HepG2 (cell line): ENCODE data around the gene CKLF. TPM values are rescaled to one million over a fixed set of nuclear protein-coding genes. Genes with fewer than 3 reads are reported as not detected.
A peak's percentile ranks its signal among the peaks of the same experiment; 100 is the strongest.

ENCODE experiments used
- ATF6 ChIP-seq: sonication (generic); formaldehyde crosslinking; conservative IDR thresholded peaks from 2 replicates; pipeline ENCODE4 v1.4.0; 2020; ENCODE audit warnings: missing genetic modification reagents
- EEA1 ChIP-seq: sonication (generic); formaldehyde crosslinking; IDR thresholded peaks from 2 replicates; pipeline ENCODE4 v1.5.1; 2020; ENCODE audit warnings: mild to moderate bottlenecking, missing genetic modification reagents, borderline replicate concordance
- GABPB1 ChIP-seq: IDR thresholded peaks from 2 replicates; pipeline ENCODE4 v1.6.1; 2016; ENCODE audit warnings: mild to moderate bottlenecking, missing genetic modification reagents, moderate library complexity, missing compliant biosample characterization
- GLMP ChIP-seq: sonication (generic); formaldehyde crosslinking; IDR thresholded peaks from 2 replicates; pipeline ENCODE4 v1.9.0; 2021; ENCODE audit warnings: missing genetic modification reagents, mild to moderate bottlenecking, borderline replicate concordance
- JUND ChIP-seq: sonication (generic); formaldehyde crosslinking; IDR thresholded peaks from 2 replicates; pipeline ENCODE4 v1.8.0; 2022; ENCODE audit warnings: mild to moderate bottlenecking, missing genetic modification reagents
- KIAA2018 ChIP-seq: sonication (generic); formaldehyde crosslinking; IDR thresholded peaks from 2 replicates; pipeline ENCODE4 v1.5.0; 2020; ENCODE audit warnings: mild to moderate bottlenecking, missing genetic modification reagents, borderline replicate concordance
- KLF12 ChIP-seq: sonication (generic); formaldehyde crosslinking; IDR thresholded peaks from 2 replicates; pipeline ENCODE4 v1.4.0; 2020; ENCODE audit warnings: missing genetic modification reagents, borderline replicate concordance
- KLF15 ChIP-seq: sonication (generic); formaldehyde crosslinking; IDR thresholded peaks from 2 replicates; pipeline ENCODE4 v1.8.1; 2023; ENCODE audit warnings: borderline replicate concordance, mild to moderate bottlenecking, inconsistent platforms, missing genetic modification reagents, mixed read lengths
- KMT2B ChIP-seq: IDR thresholded peaks from 2 replicates; pipeline ENCODE4 v1.6.1; 2016; ENCODE audit warnings: missing genetic modification reagents, missing compliant biosample characterization
- RARA ChIP-seq: IDR thresholded peaks from 2 replicates; pipeline ENCODE4 v1.6.1; 2016; ENCODE audit warnings: missing genetic modification reagents, missing compliant biosample characterization
- TFE3 ChIP-seq: IDR thresholded peaks from 2 replicates; pipeline ENCODE4 v1.6.1; 2016
- TRIM22 ChIP-seq: fragments of 450-650 bp; IDR thresholded peaks from 2 replicates; pipeline ENCODE4 v1.6.1; 2017
- ZNF17 ChIP-seq: sonication (generic); formaldehyde crosslinking; IDR thresholded peaks from 2 replicates; pipeline ENCODE4 v1.5.0; 2020; ENCODE audit warnings: mild to moderate bottlenecking, missing genetic modification reagents
- polyA plus RNA-seq, 8 experiments: library from polyadenylated mRNA; depleted of rRNA in 3 of 8; stranded (reverse) in 7 of 8; unstranded in 1 of 8; fragments of >200 nt; fragmentation: Illumina TruSeq in 4 of 8; extraction: Trizol in 4 of 8; gene quantifications; 2 replicates each; pipeline versions ENCODE4 v1.2.1 to v1.2.3, GENCODE V29; 2011 to 2016; ENCODE audit warnings: low read depth in 4 of 8, missing spikeins in 1 of 8, mixed read lengths in 1 of 8; ENCODE audit not compliant: insufficient read depth in 1 of 8
- total RNA-seq, 5 experiments: library from RNA; depleted of rRNA; stranded (reverse); fragments of >200 nt; fragmentation: Illumina TruSeq; extraction: Trizol; gene quantifications; 2 replicates each; pipeline ENCODE4 v1.2.3, GENCODE V29; 2016; ENCODE audit warnings: low read depth in 1 of 5

The CKLF gene
- total and polyA plus RNA-seq, 2 of the 13 experiments (the other 11 are each of a cell fraction or from before 2014, with no cell fraction given), result 120 to 167 TPM

GRCh38 chr16:66608241-66609138, 56.1 kb downstream of the CKLF start (continued):
- TF ChIP-seq TRIM22, result no peak
- no peak; the same call in 1 of the 2 replicates for TF ChIP-seq ZNF17 (CRISPR knock-in tag)
- TF ChIP-seq RARA, result peak; percentile 68
- peak; percentile 62; the same call in 1 of the 2 replicates for TF ChIP-seq KMT2B (CRISPR knock-in tag)
- peak; percentile 91 for TF ChIP-seq TFE3
- 0 out of 2 replicates have a peak, but pooled peaks have one; percentile 58 for TF ChIP-seq KIAA2018 (CRISPR knock-in tag)
- TF ChIP-seq EEA1 (CRISPR knock-in tag), result no peak
- peak; percentile 76 for TF ChIP-seq JUND (CRISPR knock-in tag)
- 0 out of 2 replicates have a peak, but pooled peaks have one; percentile 56 for TF ChIP-seq KLF12 (CRISPR knock-in tag)
- TF ChIP-seq KLF15 (CRISPR knock-in tag), result no peak; the same call in 1 of the 2 replicates
- no peak for TF ChIP-seq GLMP (CRISPR knock-in tag)
- peak; percentile 87; the same call in 1 of the 2 replicates for TF ChIP-seq ATF6 (CRISPR knock-in tag)
- TF ChIP-seq GABPB1 (CRISPR knock-in tag), result peak; percentile 62
